Large intestine (tissue), 3 donors: ENCODE data around the gene SRL. TPM values are rescaled to one million over a fixed set of nuclear protein-coding genes. Genes with fewer than 3 reads are reported as not detected.
"Not testable (repeated sequence)": the region's sequence is repeated elsewhere in the genome, so short reads cannot be mapped to it uniquely, and the experiment has no call there.

ENCODE experiments used
- DNase-seq, 2 donors: peaks; one replicate each; pipeline versions ENCODE4 v3.0.0 to v3.0.0-alpha.2; 2013
- H3K27ac ChIP-seq: one replicate; pipeline ENCODE4 v1.5.1; 2013; ENCODE audit warnings: low read length
- H3K27me3 ChIP-seq: 2 replicates; pipeline ENCODE4 v1.6.1; 2013; ENCODE audit warnings: low read length; ENCODE audit not compliant: control insufficient read depth, insufficient read depth
- H3K36me3 ChIP-seq: 2 replicates; pipeline ENCODE4 v1.6.1; 2013; ENCODE audit warnings: low read length; ENCODE audit not compliant: control insufficient read depth, insufficient read depth
- H3K4me1 ChIP-seq: one replicate; pipeline ENCODE4 v1.6.1; 2013; ENCODE audit warnings: low read length; ENCODE audit not compliant: control insufficient read depth, insufficient read depth
- H3K4me3 ChIP-seq: one replicate; pipeline ENCODE4 v1.5.1; 2013; ENCODE audit warnings: low read length
- H3K9me3 ChIP-seq: one replicate; pipeline ENCODE4 v1.6.1; 2013; ENCODE audit warnings: mild to moderate bottlenecking, low read depth, low read length, moderate library complexity; ENCODE audit not compliant: control insufficient read depth
- WGBS: methylation state at CpG from one replicate; pipeline ENCODE4 v1.1.5; 2013; ENCODE audit warnings: low lambda C conversion rate; ENCODE audit not compliant: insufficient coverage; 5-methylcytosine and 5-hydroxymethylcytosine counted together
- polyA plus RNA-seq: library from polyadenylated mRNA; unstranded; fragments of 120-200 nt; gene quantifications from one replicate; pipeline ENCODE4 v1.2.1, GENCODE V29; 2013

SRL gene
- polyA plus RNA-seq, 1 donor = 2.3 TPM

GRCh38 chr16:4166821-4167220 is 75.1 kb downstream of the SRL start:
- no peak for DNase-seq
- H3K4me1 ChIP-seq = no peaks in the 10 kb centered on the region
- no peaks in the 10 kb centered on the region for H3K9me3 ChIP-seq
- H3K27ac ChIP-seq = no peak overlapping the region
- H3K36me3 ChIP-seq = no peaks in the 10 kb centered on the region
- WGBS = no CpG with 5 or more reads among the region's 4 CpGs
- H3K4me3 ChIP-seq = no peak overlapping the region
- H3K27me3 ChIP-seq = no peaks in the 10 kb centered on the region

DNA sequence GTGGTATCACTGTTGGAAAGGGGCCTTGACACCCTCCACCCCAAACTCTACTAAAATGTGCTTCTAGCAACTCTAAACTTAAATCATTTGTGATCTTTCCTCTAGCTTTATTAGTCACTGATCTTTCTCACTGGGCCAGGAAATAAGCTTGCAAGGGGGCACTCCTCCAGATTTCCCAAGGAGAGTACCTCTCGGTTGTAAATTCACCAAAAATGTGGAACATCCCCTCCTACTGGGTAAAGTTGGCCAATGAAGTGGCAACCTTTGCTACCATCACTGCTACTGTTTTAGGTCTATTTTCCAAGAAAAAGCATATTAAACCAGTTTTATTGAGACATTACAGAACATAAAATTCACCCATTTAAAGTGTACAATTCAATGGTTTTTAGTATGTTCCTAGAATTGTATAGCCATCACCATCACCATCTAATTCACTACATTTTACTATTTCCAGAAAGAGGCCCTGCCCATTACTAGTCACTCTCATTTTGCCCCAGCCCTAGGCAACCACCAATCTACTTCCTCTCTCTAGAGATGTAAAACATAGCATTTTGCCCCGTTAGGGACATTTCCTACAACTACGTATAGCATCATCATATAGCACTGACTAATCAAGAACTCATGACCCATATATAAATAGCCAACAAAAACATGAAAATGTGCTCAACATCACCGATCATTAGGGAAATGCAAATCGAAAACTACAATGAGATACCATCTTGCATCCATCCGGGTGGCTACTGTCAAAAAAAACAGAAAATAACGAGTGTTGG is 81.0 kb downstream of the SRL start:
- DNase-seq = no peak
- no peak overlapping the region for H3K27ac ChIP-seq
- no peaks in the 10 kb centered on the region for H3K9me3 ChIP-seq
- H3K4me1 ChIP-seq = peaks cover 2% of the 10 kb centered on the region
- H3K4me3 ChIP-seq = no peak overlapping the region
- no peaks in the 10 kb centered on the region for H3K36me3 ChIP-seq
- no CpG with 5 or more reads among the region's 7 CpGs for WGBS
- H3K27me3 ChIP-seq = no peaks in the 10 kb centered on the region

DNA sequence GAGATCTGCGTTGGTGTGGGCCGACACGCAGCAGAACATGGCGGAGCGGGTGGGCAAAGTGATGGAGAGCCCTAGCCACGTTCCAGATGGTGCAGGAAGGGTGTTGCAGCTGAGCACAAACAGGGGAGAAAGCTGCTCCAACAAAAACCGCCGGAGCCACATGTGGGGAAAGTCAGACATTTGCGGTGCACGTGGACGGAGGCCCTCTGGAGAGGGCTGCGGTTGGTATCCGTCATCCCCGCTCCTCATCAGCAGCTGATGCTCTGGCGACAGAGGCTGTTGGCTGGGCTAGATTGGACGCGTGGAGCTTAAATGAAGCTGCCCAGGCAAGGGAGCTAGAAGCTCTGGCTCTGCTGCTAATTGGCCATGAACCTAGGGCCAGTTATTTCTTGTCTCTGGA is 82.2 kb downstream of the SRL start:
- no peak overlapping the region for H3K4me3 ChIP-seq
- no peak for DNase-seq
- no peak overlapping the region for H3K27ac ChIP-seq
- peaks cover 2% of the 10 kb centered on the region for H3K4me1 ChIP-seq
- H3K36me3 ChIP-seq = no peaks in the 10 kb centered on the region
- no CpG with 5 or more reads among the region's 17 CpGs for WGBS
- H3K27me3 ChIP-seq = no peaks in the 10 kb centered on the region
- H3K9me3 ChIP-seq = no peaks in the 10 kb centered on the region

GRCh38 chr16:4158143-4159093 is 83.5 kb downstream of the SRL start:
- Histone ChIP-seq H3K4me3 (no peak overlapping the region), H3K36me3 (no peaks in the 10 kb centered on the region), H3K9me3 (no peaks in the 10 kb centered on the region), H3K27me3 (no peaks in the 10 kb centered on the region), H3K27ac (peak overlapping the region; percentile 12), H3K4me1 (peaks cover 2% of the 10 kb centered on the region)
- 93% methylated on average over 2 of the region's 13 CpGs for WGBS
- DNase-seq = no peak

DNA sequence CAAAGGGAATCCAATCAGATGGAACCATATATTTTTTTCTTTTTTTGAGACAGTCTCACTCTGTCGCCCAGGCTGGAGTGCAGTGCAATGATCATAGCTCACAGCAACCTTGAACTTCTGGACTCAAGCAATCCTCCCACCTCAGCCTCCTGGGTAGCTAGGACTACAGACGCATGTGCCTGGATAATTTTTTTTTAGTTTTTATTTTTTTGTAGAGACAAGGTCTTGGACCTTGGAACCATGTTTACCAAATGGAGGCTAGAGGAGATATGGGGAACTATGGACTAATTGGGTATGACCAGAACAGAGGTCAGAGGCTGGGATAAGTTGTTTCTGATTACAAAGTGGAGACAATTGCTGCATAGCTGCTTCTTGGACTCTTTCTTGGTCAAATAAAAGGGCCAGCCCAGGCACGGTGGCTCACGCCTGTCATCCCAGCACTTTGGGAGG is 84.5 kb downstream of the SRL start:
- Histone ChIP-seq H3K4me1 (peaks cover 2% of the 10 kb centered on the region), H3K9me3 (no peaks in the 10 kb centered on the region), H3K36me3 (no peaks in the 10 kb centered on the region), H3K27ac (peak overlapping the region; percentile 39), H3K27me3 (no peaks in the 10 kb centered on the region), H3K4me3 (no peak overlapping the region)
- 17% methylated on average over 1 of the region's 4 CpGs for WGBS
- peak; percentile 66 to 85 for DNase-seq

- H3K4me3 ChIP-seq, H3K4me1 ChIP-seq, H3K27ac ChIP-seq, H3K27me3 ChIP-seq, H3K36me3 ChIP-seq, DNase-seq, H3K9me3 ChIP-seq: not testable (repeated sequence)
- WGBS = no CpG with 5 or more reads among the region's 3 CpGs
Observed at GRCh38 chr16:4156503-4156902, 85.4 kb downstream of the SRL start.

- H3K27ac ChIP-seq = not testable (repeated sequence)
- WGBS = no CpG with 5 or more reads among the region's 13 CpGs
Observed at GRCh38 chr16:4153364-4153763, 88.5 kb downstream of the SRL start.

DNA sequence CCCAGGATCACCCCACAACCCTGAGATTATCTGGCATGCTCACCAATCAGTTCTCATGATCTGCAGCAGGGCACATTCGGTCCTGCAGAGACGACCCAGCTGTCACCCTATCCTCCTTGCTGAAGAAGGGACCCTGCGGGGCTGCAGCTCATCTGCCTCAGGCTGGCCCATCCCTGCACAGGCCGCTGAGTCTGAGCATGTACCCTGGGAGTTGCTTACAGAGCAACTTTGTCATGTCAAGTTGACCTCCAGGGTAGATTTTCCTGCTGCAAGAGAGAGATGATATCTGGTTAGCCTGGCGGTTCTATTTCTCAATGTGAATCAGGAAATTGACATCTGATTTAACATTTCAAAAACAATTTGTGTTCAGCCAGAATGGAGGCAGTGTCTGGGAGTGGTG is 89.6 kb downstream of the SRL start:
- Histone ChIP-seq H3K9me3 (no peaks in the 10 kb centered on the region), H3K4me3 (no peak overlapping the region), H3K4me1 (no peaks in the 10 kb centered on the region), H3K36me3 (no peaks in the 10 kb centered on the region), H3K27me3 (no peaks in the 10 kb centered on the region), H3K27ac (no peak overlapping the region)
- no CpG with 5 or more reads among the region's 5 CpGs for WGBS
- DNase-seq = no peak

More at GRCh38 chr16:4153364-4153763, 88.5 kb downstream of the SRL start:
- H3K36me3 ChIP-seq, H3K4me3 ChIP-seq, H3K27me3 ChIP-seq, H3K9me3 ChIP-seq, H3K4me1 ChIP-seq, DNase-seq: not testable (repeated sequence)

- no peaks in the 10 kb centered on the region for H3K36me3 ChIP-seq
- H3K27ac ChIP-seq = no peak overlapping the region
- no peak overlapping the region for H3K4me3 ChIP-seq
- WGBS = 80% methylated on average over 1 of the region's 10 CpGs
- DNase-seq = no peak
- H3K9me3 ChIP-seq = no peaks in the 10 kb centered on the region
- no peaks in the 10 kb centered on the region for H3K4me1 ChIP-seq
- no peaks in the 10 kb centered on the region for H3K27me3 ChIP-seq
Observed at GRCh38 chr16:4147236-4147635, 94.6 kb downstream of the SRL start.

GRCh38 chr16:4142268-4142667 is 99.6 kb downstream of the SRL start:
- H3K27me3 ChIP-seq = no peaks in the 10 kb centered on the region
- DNase-seq = no peak
- no CpG with 5 or more reads among the region's 5 CpGs for WGBS
- H3K9me3 ChIP-seq = peaks cover 4% of the 10 kb centered on the region
- H3K27ac ChIP-seq = no peak overlapping the region
- H3K36me3 ChIP-seq = no peaks in the 10 kb centered on the region
- no peaks in the 10 kb centered on the region for H3K4me1 ChIP-seq
- no peak overlapping the region for H3K4me3 ChIP-seq
